Suprapubic skin (tissue), 4 donors: ENCODE results near the gene SLC2A13.

Source experiments
- EP300 ChIP-seq: sonication (generic); formaldehyde crosslinking; IDR thresholded peaks from one replicate; pipeline ENCODE4 v1.6.1; 2017; ENCODE audit warnings: antibody characterized with exemption
- POLR2A ChIP-seq, 2 donors: fragments of 450-650 bp; IDR thresholded peaks; one replicate each; pipeline ENCODE4 v1.6.1; 2017; ENCODE audit warnings: antibody characterized with exemption in 2 of 2, mild to moderate bottlenecking in 2 of 2, moderate library complexity in 2 of 2
- POLR2AphosphoS5 ChIP-seq, 3 donors: sonication (generic); formaldehyde crosslinking; IDR thresholded peaks; one replicate each; pipeline ENCODE4 v1.6.1; 2017; ENCODE audit warnings: antibody characterized with exemption in 3 of 3
- TF ChIP-seq, protein P1 (sequence below), 2 donors: fragments of 200-600 bp in 1 of 2; fragments of 450-650 bp in 1 of 2; sonication (generic) in 1 of 2; IDR thresholded peaks; one replicate each; pipeline ENCODE4 v1.5.1; 2016 to 2019; ENCODE audit warnings: antibody characterized with exemption in 2 of 2, mild to moderate bottlenecking in 1 of 2, moderate library complexity in 1 of 2

DNA sequence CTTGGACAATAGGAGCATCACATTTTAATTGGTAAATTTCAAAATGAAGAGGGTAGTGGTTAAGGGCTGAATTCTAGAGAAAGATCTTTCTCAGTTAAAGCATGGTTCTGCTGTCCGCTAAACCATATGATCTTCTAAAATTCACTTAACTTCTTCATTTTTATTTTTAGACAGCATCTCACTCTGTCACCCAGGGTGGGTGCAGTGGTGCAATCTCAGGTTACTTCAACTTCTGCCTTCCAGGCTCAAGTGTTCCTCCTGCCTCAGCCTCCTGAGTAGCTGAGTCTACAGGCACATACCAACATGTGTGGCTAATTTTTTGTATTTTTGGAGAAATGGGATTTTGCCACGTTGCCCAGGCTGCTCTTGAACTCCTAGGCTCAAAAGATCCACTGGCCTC lies 259.6 kb downstream of the SLC2A13 start:
- TF ChIP-seq, protein P1, sequence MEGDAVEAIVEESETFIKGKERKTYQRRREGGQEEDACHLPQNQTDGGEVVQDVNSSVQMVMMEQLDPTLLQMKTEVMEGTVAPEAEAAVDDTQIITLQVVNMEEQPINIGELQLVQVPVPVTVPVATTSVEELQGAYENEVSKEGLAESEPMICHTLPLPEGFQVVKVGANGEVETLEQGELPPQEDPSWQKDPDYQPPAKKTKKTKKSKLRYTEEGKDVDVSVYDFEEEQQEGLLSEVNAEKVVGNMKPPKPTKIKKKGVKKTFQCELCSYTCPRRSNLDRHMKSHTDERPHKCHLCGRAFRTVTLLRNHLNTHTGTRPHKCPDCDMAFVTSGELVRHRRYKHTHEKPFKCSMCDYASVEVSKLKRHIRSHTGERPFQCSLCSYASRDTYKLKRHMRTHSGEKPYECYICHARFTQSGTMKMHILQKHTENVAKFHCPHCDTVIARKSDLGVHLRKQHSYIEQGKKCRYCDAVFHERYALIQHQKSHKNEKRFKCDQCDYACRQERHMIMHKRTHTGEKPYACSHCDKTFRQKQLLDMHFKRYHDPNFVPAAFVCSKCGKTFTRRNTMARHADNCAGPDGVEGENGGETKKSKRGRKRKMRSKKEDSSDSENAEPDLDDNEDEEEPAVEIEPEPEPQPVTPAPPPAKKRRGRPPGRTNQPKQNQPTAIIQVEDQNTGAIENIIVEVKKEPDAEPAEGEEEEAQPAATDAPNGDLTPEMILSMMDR (IDR thresholded peaks at IDR 0.05): no peak
- no peak for TF ChIP-seq POLR2AphosphoS5 (IDR thresholded peaks at IDR 0.05)
- TF ChIP-seq POLR2A (IDR thresholded peaks at IDR 0.05): no peak
- no peak for TF ChIP-seq EP300
